ENCODE results near the gene CEP57L1. TPM values are rescaled to one million over a fixed set of nuclear protein-coding genes. Genes with fewer than 3 reads are reported as not detected.
A peak's percentile ranks its signal among the peaks of the same experiment; 100 is the strongest.

The CEP57L1 gene
- total RNA-seq (2022) (10.1 and 13.2 TPM in 2 replicates), Bru-seq, nascent RNA (percentile 58 among the genes with signal in this experiment), BruChase-seq, experiment 1, labeled RNA remaining after a 6-hour chase (percentile 58 among the genes with signal in this experiment), BruChase-seq, experiment 2, labeled RNA remaining after a 2-hour chase (percentile 58 among the genes with signal in this experiment)
- long read RNA-seq, partial matches to known transcripts: 0 of 7 reads
- long read RNA-seq, other reads (novel, unspliced or antisense): 5 of 7 reads

DNA sequence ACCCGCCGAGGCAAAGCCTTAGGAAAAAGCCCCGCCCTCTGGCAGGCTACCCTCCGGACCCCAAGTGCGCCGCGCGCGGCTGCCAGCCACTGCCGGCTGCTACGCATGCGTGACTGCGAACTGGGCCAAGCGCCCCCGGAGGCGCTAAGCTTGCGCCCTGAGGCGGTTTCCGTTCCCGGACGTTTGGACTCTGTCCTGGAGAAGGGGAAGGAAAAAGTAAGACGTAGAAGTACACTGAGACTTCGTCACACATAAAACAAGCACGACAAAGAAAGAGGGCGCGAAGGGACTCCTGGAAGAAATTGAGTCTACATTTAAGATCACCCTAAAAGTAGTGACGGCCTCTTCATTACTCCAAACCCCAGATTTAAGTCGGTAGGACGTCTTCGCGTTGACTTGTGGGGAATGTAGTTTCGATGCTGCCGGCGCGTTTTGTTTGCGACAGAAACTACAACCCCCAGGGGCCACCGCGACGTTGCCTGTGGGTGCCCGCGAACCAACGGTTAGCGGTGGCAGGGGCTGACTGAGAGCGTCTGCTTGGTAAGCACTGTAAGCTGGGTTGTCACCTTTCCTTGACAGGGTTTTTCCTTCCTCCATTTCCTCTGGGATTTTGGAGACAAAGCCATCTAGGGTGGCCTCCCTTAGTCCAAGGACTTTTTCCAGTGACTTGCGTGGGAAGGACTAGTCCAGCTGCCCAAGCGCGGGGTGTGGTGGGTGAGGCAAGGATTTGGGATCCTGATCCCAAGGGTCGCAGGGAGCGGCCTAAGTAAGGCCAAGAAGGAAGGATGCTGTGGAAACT lies at the start of gene CEP57L1:
CEP57L1 (plus strand) TSS at position 472 of the 799 bp plus-strand sequence. CDS start 49,715 bp downstream, outside the sequence.
- no TSS peak for BruUV-seq (replicated peaks)
- H3K27me3 Mint-ChIP-seq (ENCODE audit: unreplicated experiment): no peaks in the 10 kb centered on the region
- peak within 1 kb of the TSS; percentile 94 for H3K4me3 Mint-ChIP-seq (ENCODE audit: low read depth, unreplicated experiment)
- peak within 1 kb of the TSS; percentile 94 for H3K27ac Mint-ChIP-seq (ENCODE audit: unreplicated experiment)
- intact Hi-C loops (cut with micrococcal nuclease; ENCODE audit: unreplicated experiment): loop anchor here (10.0 kb wide), 1 partner anchor 290 kb away; the partner anchor contains the start of gene CD164
- TF ChIP-seq, protein P1, sequence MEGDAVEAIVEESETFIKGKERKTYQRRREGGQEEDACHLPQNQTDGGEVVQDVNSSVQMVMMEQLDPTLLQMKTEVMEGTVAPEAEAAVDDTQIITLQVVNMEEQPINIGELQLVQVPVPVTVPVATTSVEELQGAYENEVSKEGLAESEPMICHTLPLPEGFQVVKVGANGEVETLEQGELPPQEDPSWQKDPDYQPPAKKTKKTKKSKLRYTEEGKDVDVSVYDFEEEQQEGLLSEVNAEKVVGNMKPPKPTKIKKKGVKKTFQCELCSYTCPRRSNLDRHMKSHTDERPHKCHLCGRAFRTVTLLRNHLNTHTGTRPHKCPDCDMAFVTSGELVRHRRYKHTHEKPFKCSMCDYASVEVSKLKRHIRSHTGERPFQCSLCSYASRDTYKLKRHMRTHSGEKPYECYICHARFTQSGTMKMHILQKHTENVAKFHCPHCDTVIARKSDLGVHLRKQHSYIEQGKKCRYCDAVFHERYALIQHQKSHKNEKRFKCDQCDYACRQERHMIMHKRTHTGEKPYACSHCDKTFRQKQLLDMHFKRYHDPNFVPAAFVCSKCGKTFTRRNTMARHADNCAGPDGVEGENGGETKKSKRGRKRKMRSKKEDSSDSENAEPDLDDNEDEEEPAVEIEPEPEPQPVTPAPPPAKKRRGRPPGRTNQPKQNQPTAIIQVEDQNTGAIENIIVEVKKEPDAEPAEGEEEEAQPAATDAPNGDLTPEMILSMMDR (IDR thresholded peaks at IDR 0.05; ENCODE audit: unreplicated experiment): no peak
- no peaks in the 10 kb centered on the region for H3K9me3 Mint-ChIP-seq (ENCODE audit: low read depth, unreplicated experiment)
- peak; percentile 98 for DNase-seq
- CTCF ChIA-PET: interaction anchor here (0.6 to 1.8 kb wide), 4 partner anchors 22 to 525 kb away, joined by 3 to 6 read pairs (median 4); no protein-coding TSS in a partner anchor
- H3K36me3 Mint-ChIP-seq (ENCODE audit: insufficient read depth, unreplicated experiment): peaks cover 26% of the 10 kb centered on the region
- peaks cover 28% of the 10 kb centered on the region for H3K4me1 Mint-ChIP-seq (ENCODE audit: low read depth, unreplicated experiment)

DNA sequence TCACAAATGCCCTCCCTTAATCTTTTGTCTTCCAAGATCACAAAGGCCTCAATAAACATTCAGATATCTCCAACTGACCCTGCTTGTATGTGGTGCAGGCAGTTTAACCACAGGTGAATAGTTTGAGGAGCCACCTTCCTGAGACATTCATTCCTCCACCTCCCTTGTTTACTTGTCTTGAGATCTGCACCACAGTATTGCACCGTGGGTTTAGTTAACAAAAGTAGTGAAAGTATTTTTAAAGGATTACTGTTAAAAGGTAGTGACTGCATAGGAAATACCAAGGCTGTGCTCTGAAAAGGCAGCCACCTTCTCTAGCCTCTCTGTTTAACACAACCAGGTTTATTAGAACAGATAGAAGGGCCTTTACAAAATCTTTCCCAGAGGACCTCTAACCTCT lies 47.1 kb upstream of the CEP57L1 start:
- no peak for DNase-seq
- CTCF ChIA-PET: no interaction called here

DNA sequence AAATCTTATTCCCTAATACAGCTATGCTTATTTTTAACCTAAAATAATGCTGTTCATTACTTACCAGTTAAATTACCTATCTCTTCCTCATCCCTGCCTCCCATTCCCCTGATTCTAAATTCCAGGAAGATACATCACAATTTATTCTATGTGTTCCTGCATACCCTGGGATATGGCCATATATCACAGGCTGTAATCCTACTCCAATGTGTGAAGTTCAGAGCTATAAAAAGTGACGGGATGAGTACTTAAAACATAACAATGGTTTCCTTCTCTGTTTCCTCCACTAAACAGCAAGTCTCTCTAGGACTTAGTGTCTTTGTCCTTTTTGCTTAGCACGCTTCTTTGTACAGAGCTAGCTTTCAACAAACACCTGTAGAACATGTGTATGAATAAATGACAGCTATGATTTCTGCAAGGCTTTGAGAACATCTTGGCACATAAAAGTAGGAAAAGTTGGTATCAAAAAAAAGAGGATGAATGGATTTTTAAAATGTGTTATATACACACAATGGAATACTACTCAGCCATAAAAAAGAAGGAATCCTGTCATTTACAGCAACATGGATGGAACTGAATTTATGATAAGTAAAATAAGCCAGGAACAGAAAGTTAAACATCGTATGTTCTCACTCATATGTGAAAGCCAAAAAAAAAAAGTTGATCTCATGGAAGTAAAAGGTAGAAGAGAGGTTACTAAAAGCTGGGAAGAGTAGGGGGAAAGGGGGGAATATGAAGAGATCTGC lies 46.5 kb upstream of the CEP57L1 start:
- no TSS peak for BruUV-seq (replicated peaks)
- Mint-ChIP-seq H3K9me3 (ENCODE audit: low read depth, unreplicated experiment) (peaks cover 5% of the 10 kb centered on the region), H3K4me3 (ENCODE audit: low read depth, unreplicated experiment) (no peak overlapping the region), H3K27me3 (ENCODE audit: unreplicated experiment) (no peaks in the 10 kb centered on the region), H3K36me3 (ENCODE audit: insufficient read depth, unreplicated experiment) (peaks cover 4% of the 10 kb centered on the region), H3K4me1 (ENCODE audit: low read depth, unreplicated experiment) (no peaks in the 10 kb centered on the region), H3K27ac (ENCODE audit: unreplicated experiment) (no peak overlapping the region)
- no peak for DNase-seq
- TF ChIP-seq, protein P1 (IDR thresholded peaks at IDR 0.05; ENCODE audit: unreplicated experiment): no peak
- CTCF ChIA-PET: no interaction called here
- intact Hi-C loops (cut with micrococcal nuclease; ENCODE audit: unreplicated experiment): no loop called here

More for the DNA sequence above, 47.1 kb upstream of the CEP57L1 start:
- Mint-ChIP-seq H3K27me3 (ENCODE audit: unreplicated experiment) (no peaks in the 10 kb centered on the region), H3K4me1 (ENCODE audit: low read depth, unreplicated experiment) (no peaks in the 10 kb centered on the region), H3K4me3 (ENCODE audit: low read depth, unreplicated experiment) (no peak overlapping the region), H3K9me3 (ENCODE audit: low read depth, unreplicated experiment) (peaks cover 5% of the 10 kb centered on the region), H3K36me3 (ENCODE audit: insufficient read depth, unreplicated experiment) (peaks cover 2% of the 10 kb centered on the region), H3K27ac (ENCODE audit: unreplicated experiment) (no peak overlapping the region)
- intact Hi-C loops (cut with micrococcal nuclease; ENCODE audit: unreplicated experiment): no loop called here
- BruUV-seq (replicated peaks): no TSS peak
- TF ChIP-seq, protein P1 (IDR thresholded peaks at IDR 0.05; ENCODE audit: unreplicated experiment): no peak

DNA sequence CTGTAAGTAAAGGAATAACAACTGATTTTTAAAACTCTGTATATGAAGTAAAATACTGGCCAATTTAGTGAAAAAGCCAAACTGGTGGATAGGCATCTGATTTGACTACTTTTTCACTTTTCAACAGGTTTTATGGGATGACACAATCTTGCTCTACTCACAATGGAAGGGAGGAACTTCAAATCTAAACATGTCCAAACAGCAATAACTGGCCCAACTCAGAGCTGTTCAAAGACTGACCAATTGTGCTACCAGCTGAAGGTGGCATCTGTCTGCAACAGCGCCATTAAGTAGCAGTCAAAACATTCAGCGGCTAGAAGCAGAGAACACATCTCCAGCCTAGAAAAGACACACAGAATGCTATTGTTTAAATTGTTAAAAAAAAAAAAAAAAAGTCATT lies 45.3 kb upstream of the CEP57L1 start:
- Mint-ChIP-seq H3K36me3 (ENCODE audit: insufficient read depth, unreplicated experiment) (peaks cover 4% of the 10 kb centered on the region), H3K27me3 (ENCODE audit: unreplicated experiment) (no peaks in the 10 kb centered on the region), H3K9me3 (ENCODE audit: low read depth, unreplicated experiment) (peaks cover 5% of the 10 kb centered on the region), H3K4me3 (ENCODE audit: low read depth, unreplicated experiment) (no peak overlapping the region), H3K4me1 (ENCODE audit: low read depth, unreplicated experiment) (no peaks in the 10 kb centered on the region), H3K27ac (ENCODE audit: unreplicated experiment) (no peak overlapping the region)
- TF ChIP-seq, protein P1 (IDR thresholded peaks at IDR 0.05; ENCODE audit: unreplicated experiment): no peak
- no peak for DNase-seq
- CTCF ChIA-PET: interaction anchor here (0.7 kb wide), 2 partner anchors 14 to 685 kb away, joined by 3 to 4 read pairs; no protein-coding TSS in a partner anchor
- no TSS peak for BruUV-seq (replicated peaks)
- intact Hi-C loops (cut with micrococcal nuclease; ENCODE audit: unreplicated experiment): loop anchor here (2.0 kb wide), 1 partner anchor 147 kb away; no protein-coding TSS in a partner anchor

Data from Calu3 (cell line).